SJSA1 (cell line): ENCODE data around the gene PPP2R5C. TPM values are rescaled to one million over a fixed set of nuclear protein-coding genes. Genes with fewer than 3 reads are reported as not detected.
"Not testable (repeated sequence)": the region's sequence is repeated elsewhere in the genome, so short reads cannot be mapped to it uniquely, and the experiment has no call there.

Source experiments
- DNase-seq, 2 experiments: peaks; one replicate each; pipeline ENCODE4 v3.0.0-alpha.2; 2015 to 2020; ENCODE audit warnings: low spot score in 2 of 2, low read depth in 1 of 2
- H3K27ac ChIP-seq: fragments of 250-450 bp; sonication (Bioruptor Pico); 2 replicates; pipeline ENCODE4 v1.5.1; 2020; ENCODE audit warnings: mild to moderate bottlenecking, moderate library complexity
- H3K27me3 ChIP-seq: fragments of 250-450 bp; sonication (Bioruptor Pico); replicated peaks from 2 replicates; pipeline ENCODE4 v1.5.1; 2020; ENCODE audit warnings: mild to moderate bottlenecking, moderate library complexity
- H3K36me3 ChIP-seq: fragments of 250-450 bp; sonication (Bioruptor Pico); 2 replicates; pipeline ENCODE4 v1.5.1; 2020; ENCODE audit warnings: mild to moderate bottlenecking
- H3K4me1 ChIP-seq: fragments of 250-450 bp; sonication (Bioruptor Pico); replicated peaks from 2 replicates; pipeline ENCODE4 v1.6.1; 2021; ENCODE audit warnings: mild to moderate bottlenecking
- H3K4me3 ChIP-seq: fragments of 250-450 bp; sonication (Bioruptor Pico); 2 replicates; pipeline ENCODE4 v1.5.1; 2020; ENCODE audit warnings: mild to moderate bottlenecking
- H3K9me3 ChIP-seq: fragments of 250-450 bp; sonication (Bioruptor Pico); replicated peaks from 2 replicates; pipeline ENCODE4 v1.5.1; 2020; ENCODE audit warnings: mild to moderate bottlenecking
- total RNA-seq: library from RNA; depleted of rRNA; stranded (reverse); fragments of >200 nt; shearing (Covaris generic); gene quantifications from 2 replicates; pipeline ENCODE4 v1.2.3, GENCODE V29; 2014

The PPP2R5C gene
- total RNA-seq, 1 experiment from 2014 or later, result 81.1 TPM

DNA sequence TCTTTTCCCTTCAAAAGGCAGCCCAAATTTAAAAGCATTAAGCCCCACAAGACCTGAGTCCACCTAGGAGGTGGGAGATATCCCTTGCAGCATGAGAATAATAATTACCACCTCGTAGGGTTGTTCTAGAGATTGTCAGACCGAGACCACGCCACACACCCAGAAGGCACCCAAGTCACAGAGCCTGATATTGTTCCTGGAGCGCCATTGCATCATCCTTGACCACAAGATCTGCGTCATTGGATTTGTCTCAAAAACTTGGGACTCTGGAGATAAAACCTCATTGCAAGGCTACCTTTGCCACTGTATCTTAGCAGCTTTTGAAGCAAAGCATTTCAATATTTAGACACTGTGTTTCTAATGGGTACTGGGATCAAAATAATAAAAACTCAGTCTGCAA is 29.4 kb upstream of the PPP2R5C start:
- no peak for DNase-seq
- H3K36me3 ChIP-seq, result no peaks in the 10 kb centered on the region

DNA sequence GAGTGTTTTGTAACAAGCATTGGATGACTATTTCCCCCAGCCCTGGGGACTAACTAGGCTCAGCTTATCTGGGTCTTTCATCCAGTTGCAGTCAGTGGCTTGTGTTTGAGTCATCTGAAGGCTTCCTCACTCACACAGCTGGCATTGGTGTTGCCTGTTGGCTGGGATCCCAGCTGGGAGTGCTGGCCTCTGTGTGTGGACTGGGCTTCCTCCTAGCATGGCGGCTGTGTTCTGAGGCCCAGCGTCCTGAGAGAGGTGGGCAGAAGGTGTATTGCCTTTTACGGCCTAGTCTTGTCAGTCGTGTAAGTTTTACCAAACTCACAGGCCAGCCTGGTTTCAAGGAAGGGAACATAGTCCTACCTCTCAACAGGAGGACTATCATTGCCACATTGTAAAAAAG is 28.3 kb upstream of the PPP2R5C start:
- Histone ChIP-seq H3K36me3 (no peaks in the 10 kb centered on the region), H3K4me1 (peaks cover 9% of the 10 kb centered on the region), H3K27me3 (no peaks in the 10 kb centered on the region), H3K4me3 (no peak overlapping the region), H3K27ac (no peak overlapping the region), H3K9me3 (no peaks in the 10 kb centered on the region)
- no peak for DNase-seq

More for the DNA sequence above, 29.4 kb upstream of the PPP2R5C start:
- no peaks in the 10 kb centered on the region for H3K9me3 ChIP-seq
- H3K4me1 ChIP-seq, result peaks cover 9% of the 10 kb centered on the region
- H3K27ac ChIP-seq, result no peak overlapping the region
- H3K4me3 ChIP-seq, result no peak overlapping the region
- no peaks in the 10 kb centered on the region for H3K27me3 ChIP-seq

DNA sequence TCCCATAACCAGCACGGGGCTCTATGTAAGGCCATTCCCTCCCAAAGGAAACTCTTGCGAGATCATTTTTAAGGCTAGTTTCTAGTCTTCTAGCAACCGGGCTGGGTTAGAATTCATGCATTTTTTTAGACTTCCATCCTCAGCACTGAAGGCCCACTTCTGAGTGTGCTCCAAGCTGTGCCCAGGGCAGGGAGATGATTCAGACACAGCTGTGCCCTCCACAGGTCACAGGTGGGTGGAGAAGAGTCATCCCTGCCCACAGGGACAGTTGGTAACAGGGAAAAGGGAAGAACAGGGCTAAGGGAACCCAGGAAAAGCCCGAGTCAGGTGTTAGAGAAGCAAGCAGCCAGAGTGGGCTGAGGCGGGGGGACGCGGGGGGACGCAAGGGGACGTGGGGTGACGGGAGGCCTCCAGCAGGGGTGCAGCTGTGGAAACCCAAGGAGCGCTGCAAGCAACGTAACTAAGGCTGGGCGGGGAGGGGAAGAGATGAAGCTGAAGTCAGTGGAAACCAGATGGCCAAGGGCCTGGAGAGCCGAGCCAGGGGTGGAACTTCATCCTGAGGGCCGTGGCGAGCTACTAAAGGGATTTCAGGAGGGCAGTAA is 27.2 kb upstream of the PPP2R5C start:
- no peak for DNase-seq
- no peak overlapping the region for H3K27ac ChIP-seq
- H3K9me3 ChIP-seq, result no peaks in the 10 kb centered on the region
- no peak overlapping the region for H3K4me3 ChIP-seq
- H3K36me3 ChIP-seq, result no peaks in the 10 kb centered on the region
- no peaks in the 10 kb centered on the region for H3K27me3 ChIP-seq
- H3K4me1 ChIP-seq, result peaks cover 9% of the 10 kb centered on the region

DNA sequence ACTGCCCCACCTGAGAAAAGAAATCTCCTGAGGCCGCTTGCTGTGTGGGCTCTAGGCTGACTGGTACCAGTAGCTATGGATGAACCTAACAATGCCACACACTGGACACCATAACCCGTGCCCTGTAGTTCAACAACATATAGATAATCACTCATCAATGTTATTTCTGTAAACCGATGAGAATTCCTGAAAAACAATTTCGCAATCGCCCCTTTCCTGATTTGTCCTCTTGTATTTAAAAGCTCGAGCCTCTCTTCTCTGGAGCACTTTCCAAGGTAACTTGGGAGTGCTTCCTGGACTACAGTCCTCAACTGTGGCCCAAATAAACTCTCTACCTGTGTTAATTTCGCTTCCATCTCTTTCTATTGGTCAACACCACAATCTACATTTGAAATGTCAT is 26.1 kb upstream of the PPP2R5C start:
- no peaks in the 10 kb centered on the region for H3K36me3 ChIP-seq
- H3K4me3 ChIP-seq, result no peak overlapping the region
- H3K27me3 ChIP-seq, result no peaks in the 10 kb centered on the region
- no peak for DNase-seq
- no peaks in the 10 kb centered on the region; the same call in 1 of the 2 replicates for H3K9me3 ChIP-seq
- peaks cover 9% of the 10 kb centered on the region for H3K4me1 ChIP-seq
- H3K27ac ChIP-seq, result no peak overlapping the region

DNA sequence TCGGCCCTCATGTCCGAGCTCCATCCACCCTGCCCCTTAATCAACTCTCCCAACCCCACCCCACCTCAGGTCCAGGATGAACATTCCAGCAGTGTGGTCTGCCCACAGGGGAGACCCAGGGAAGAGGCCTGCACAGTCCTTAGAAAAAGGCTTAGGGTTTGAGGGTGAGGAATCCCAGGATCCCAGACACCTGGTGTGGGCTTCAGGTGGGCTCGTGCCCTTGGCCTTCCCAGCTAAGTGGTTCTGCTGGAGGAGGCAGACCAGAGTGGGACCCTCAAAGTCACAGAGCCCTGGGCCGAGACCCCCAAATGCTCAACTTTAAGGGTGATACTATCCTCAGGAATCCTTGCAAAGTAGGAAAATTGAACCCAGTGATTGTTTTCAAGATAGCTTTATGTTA is 25.4 kb upstream of the PPP2R5C start:
- H3K4me3 ChIP-seq, result no peak overlapping the region
- H3K27me3 ChIP-seq, result no peaks in the 10 kb centered on the region
- no peak overlapping the region for H3K27ac ChIP-seq
- peaks cover 5% of the 10 kb centered on the region for H3K9me3 ChIP-seq
- DNase-seq, result no peak
- peaks cover 7% of the 10 kb centered on the region for H3K4me1 ChIP-seq
- no peaks in the 10 kb centered on the region for H3K36me3 ChIP-seq

DNA sequence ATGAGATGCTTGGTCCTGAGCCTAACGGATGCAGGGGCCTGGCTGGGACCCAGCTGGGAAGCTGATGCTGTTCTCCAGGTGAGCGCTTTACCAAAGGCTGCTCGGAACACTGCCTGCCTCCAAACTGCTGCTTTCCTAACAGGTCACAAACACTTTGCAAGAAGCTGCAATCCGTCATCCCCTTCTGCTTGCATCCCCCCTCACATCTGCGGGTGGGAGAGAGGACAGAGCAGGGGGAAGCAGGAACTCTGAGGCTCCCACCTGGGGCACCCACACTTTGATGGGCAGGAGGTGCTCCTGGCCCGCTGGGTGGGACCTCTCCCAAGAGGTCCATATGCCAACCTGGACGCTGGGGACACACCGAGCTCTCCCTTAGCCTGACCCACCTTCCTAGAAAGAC is 24.9 kb upstream of the PPP2R5C start:
- no peaks in the 10 kb centered on the region for H3K36me3 ChIP-seq
- H3K27me3 ChIP-seq, result no peaks in the 10 kb centered on the region
- H3K9me3 ChIP-seq, result peaks cover 7% of the 10 kb centered on the region
- H3K4me3 ChIP-seq, result no peak overlapping the region
- DNase-seq, result no peak
- no peak overlapping the region for H3K27ac ChIP-seq
- H3K4me1 ChIP-seq, result peaks cover 2% of the 10 kb centered on the region

DNA sequence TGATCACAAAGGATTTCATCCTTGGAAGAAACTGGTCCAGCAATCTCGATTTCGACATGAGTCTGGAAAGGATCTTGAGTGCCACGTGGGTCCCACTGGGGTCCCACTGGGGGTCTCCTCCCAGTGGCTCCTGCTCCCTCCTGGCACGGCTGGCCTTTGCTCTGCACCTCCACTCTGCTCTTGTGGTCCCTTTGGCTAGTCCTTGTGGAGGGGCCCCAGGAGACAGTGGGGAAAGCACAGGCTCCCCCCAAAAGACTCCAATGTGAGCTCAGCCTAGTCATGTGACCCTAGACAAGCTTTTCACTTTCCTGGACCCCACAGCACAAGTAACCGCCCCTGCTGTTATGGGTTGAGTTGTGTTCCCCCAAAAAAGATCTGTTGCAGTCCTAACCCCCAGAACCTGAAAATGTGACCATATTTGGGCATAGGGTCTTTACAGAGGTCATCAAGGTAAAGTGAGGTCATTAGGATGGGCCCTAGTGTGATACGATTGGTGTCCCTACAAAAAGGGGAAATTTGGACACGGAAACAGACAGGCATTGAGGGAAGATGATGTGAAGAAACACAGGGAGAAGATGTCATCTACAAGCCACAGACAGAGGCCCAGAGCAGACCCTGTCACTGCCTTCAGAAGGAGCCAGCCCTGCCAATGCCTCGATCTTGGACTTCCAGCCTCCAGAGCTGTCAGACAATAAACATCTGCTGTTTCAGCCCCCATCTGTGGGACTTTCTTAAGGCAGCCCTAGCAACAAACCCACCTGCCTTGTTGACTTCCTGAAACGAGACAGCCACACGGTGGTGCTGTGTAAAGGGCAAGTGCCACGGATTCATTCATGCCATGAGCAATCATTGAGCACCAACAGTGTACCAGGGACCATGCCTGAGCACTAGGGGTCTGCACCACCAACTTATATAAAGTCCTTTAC is 23.8 kb upstream of the PPP2R5C start:
- peaks cover 7% of the 10 kb centered on the region for H3K9me3 ChIP-seq
- no peaks in the 10 kb centered on the region for H3K36me3 ChIP-seq
- no peaks in the 10 kb centered on the region for H3K27me3 ChIP-seq
- H3K4me1 ChIP-seq, result no peaks in the 10 kb centered on the region
- no peak overlapping the region for H3K27ac ChIP-seq
- no peak for DNase-seq
- H3K4me3 ChIP-seq, result no peak overlapping the region

DNA sequence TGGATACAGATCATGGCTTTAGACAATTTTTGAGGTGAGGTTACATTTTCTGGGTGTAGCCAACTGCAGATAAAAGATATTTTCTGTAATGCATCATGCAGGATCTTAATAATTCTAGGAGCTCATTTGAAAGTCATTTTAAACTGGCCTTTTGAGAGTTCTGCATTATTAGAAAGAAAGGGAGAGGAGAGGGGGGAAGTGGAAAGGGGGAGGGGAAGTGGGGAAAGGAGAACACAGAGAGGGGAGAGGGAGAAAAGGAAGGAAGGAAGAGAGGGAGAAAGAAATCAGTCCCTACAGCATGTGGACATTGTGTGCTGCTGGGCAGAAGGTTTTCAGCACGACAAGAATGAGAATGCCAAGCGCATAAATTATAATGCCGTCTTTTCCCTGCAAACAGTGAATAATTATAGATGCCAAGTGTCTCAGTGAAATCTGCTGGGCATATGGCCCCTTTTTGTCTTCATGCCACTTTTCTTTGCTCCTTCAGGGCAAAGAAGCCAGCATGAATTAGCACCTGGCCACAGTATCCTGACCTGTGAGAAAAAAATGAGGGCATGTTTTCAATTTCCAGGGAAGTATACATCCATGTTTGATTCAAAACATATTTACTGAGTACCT is 22.7 kb upstream of the PPP2R5C start:
- Histone ChIP-seq H3K4me3 (no peak overlapping the region), H3K27ac (no peak overlapping the region), H3K4me1 (no peaks in the 10 kb centered on the region), H3K36me3 (no peaks in the 10 kb centered on the region), H3K27me3 (no peaks in the 10 kb centered on the region), H3K9me3 (peaks cover 7% of the 10 kb centered on the region)
- DNase-seq, result no peak

DNA sequence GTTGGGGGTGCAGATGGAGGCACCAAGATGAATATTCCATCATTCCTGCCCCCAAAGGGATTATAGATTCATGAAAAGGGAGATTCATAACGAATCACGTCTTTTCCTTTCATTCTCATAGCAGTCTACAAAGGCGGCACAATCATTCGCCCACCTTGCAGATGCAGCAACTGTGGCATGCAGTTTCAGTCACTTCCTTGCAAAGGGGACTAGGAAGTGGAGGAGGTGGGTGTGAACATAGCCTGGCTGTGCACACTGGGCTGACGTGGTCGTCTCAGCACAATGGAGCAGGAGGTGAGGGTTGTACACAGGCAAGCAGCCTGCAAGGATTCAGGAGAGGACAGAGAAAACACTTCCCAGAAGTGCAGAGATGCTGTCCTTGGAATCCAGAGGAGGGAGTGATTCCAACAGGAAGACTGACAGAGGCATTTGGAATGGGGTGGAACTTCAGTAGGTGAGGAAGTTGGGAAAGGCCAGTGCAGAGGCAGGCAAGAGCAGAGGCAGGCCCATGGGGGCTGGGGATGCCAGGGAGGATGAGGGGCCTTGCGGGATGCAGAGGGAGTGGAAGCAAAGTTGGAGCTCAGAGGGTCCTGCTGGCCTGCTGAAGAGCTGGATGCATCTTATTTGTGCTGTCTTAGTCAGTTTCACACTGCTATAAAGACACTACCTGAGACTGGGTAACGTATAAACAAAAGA is 21.9 kb upstream of the PPP2R5C start:
- no peak overlapping the region for H3K4me3 ChIP-seq
- no peaks in the 10 kb centered on the region for H3K36me3 ChIP-seq
- DNase-seq, result no peak
- H3K27me3 ChIP-seq, result no peaks in the 10 kb centered on the region
- no peak overlapping the region for H3K27ac ChIP-seq
- peaks cover 7% of the 10 kb centered on the region for H3K9me3 ChIP-seq
- H3K4me1 ChIP-seq, result no peaks in the 10 kb centered on the region

DNA sequence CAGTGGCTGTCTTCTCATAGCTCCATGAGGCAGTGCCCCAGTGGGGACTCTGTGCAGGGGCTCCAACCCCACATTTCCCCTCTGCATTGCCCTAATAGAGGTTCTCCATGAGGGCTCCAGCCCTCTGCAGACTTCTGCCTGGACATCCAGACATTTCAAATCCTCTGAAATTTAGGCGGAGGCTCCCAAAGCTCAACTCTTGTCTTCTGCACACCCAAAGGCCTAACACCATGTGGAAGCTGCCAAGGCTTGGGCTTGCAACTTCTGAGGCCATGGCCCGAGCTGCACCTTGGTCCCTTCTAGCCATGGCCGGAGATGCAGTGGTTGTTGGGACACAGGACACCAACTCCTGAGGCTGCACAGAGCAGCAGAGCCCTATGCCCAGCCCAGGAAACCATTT is 20.5 kb upstream of the PPP2R5C start:
- H3K36me3 ChIP-seq, result no peaks in the 10 kb centered on the region
- peaks cover 7% of the 10 kb centered on the region for H3K9me3 ChIP-seq
- no peaks in the 10 kb centered on the region for H3K4me1 ChIP-seq
- no peaks in the 10 kb centered on the region for H3K27me3 ChIP-seq
- H3K4me3 ChIP-seq, result no peak overlapping the region
- no peak for DNase-seq
- no peak overlapping the region for H3K27ac ChIP-seq

DNA sequence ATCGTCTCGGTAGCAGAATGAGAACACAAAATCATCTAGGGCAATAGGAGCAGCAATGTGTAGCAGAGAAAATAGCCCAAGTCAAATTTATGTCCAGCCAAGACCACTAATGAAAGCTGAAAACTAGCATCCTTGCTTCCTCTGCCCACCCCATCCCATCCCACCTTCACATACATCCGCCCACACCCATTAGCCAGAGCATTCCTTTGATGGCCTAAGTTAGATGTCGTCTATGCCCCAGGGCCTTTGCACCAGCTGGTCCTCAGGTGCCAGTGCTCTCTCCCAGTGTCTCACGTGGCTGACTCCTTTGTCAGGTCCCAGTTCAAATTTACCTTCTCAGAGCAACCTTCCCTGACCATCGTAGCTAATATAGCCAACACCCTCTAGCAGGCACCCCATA is 17.8 kb upstream of the PPP2R5C start:
- H3K9me3 ChIP-seq, result peaks cover 7% of the 10 kb centered on the region
- no peak for DNase-seq
- H3K4me1 ChIP-seq, result no peaks in the 10 kb centered on the region
- H3K27ac ChIP-seq, result no peak overlapping the region
- H3K36me3 ChIP-seq, result no peaks in the 10 kb centered on the region
- no peak overlapping the region for H3K4me3 ChIP-seq
- no peaks in the 10 kb centered on the region for H3K27me3 ChIP-seq

DNA sequence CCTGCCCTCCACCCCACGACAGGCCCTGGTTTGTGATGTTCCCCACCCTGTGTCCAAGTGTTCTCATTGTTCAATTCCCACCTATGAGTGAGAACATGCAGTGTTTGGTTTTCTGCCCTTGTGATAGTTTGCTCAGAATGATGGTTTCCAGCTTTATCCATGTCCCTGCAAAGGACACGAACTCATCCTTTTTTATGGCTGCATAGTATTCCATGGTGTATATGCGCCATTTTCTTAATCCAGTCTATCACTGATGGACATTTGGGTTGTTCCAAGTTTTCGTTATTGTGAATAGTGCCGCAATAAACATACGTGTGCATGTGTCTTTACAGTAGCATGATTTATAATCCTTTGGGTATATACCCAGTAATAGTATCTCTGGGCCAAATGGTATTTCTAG is 17.1 kb upstream of the PPP2R5C start:
- not testable (repeated sequence) for H3K27ac ChIP-seq, H3K36me3 ChIP-seq, H3K4me3 ChIP-seq, DNase-seq, H3K27me3 ChIP-seq, H3K4me1 ChIP-seq, H3K9me3 ChIP-seq

DNA sequence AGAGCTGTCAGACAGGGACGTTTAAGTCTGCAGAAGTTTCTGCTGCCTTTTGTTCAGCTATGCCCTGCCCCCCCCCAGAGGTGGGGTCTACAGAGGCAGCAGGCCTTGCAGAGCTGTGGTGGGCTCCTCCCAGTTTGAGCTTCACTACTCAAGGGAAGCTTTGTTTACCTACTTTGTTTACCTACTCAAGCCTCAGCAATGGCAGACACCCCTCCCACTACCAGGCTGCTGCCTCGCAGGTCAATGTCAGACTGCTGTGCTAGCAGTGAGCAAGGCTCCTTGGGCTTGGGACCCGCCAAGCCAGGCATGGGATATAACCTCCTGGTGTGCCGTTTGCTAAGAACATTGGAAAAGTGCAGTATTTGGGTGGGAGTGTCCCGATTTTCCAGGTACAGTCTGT is 11.8 kb upstream of the PPP2R5C start:
- peaks cover 18% of the 10 kb centered on the region for H3K27me3 ChIP-seq
- DNase-seq, H3K4me3 ChIP-seq, H3K36me3 ChIP-seq, H3K27ac ChIP-seq, H3K9me3 ChIP-seq, H3K4me1 ChIP-seq: not testable (repeated sequence)

DNA sequence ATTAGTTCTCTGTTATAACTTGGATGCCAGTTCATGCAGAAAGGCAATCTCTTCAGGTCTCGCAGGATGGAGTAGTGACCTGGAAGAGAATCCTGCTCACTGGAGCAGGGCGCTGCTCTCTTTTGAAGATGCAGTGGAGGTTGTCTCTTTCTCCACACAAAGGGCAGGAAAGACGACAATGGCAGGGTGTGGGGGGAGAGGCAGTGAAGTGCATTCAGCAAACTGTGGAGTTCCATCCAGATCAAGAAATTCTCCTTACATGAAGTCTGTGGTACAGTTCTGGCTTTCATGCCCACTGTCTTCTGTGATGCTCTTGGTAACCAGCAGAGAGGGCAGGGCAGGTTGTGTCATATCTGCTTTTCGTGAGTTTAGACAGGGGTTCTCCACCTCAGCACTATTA is 6.6 kb upstream of the PPP2R5C start:
- no peak for DNase-seq
- H3K36me3 ChIP-seq, result no peaks in the 10 kb centered on the region
- peaks cover 2% of the 10 kb centered on the region for H3K4me1 ChIP-seq
- peaks cover 38% of the 10 kb centered on the region for H3K27me3 ChIP-seq
- no peaks in the 10 kb centered on the region for H3K9me3 ChIP-seq
- no peak overlapping the region for H3K4me3 ChIP-seq
- H3K27ac ChIP-seq, result no peak overlapping the region
